CD14-positive monocyte (primary cell): ENCODE measurements around the gene UBE2J2. TPM values are rescaled to one million over a fixed set of nuclear protein-coding genes. Genes with fewer than 3 reads are reported as not detected.

Experiments
- DNase-seq, 3 donors: peaks; one replicate each; pipeline ENCODE4 v3.0.0-alpha.2; 2011 to 2022
- H2AFZ ChIP-seq: 2 replicates; pipeline ENCODE4 v1.6.0; 2012; ENCODE audit warnings: mild to moderate bottlenecking, low read depth, low read length, inconsistent platforms; ENCODE audit not compliant: insufficient read depth, poor library complexity, severe bottlenecking
- H3K27ac ChIP-seq, 2 donors: 1 replicate in 1 of 2; 2 replicates in 1 of 2; pipeline ENCODE4 v1.5.1; 2012 to 2013; ENCODE audit warnings: low read length in 2 of 2, control low read depth in 1 of 2, inconsistent platforms in 1 of 2, low read depth in 1 of 2, mild to moderate bottlenecking in 1 of 2
- H3K27me3 ChIP-seq, 2 donors: one replicate each; pipeline versions ENCODE4 v1.6.0 to v1.6.1; 2011 to 2013; ENCODE audit warnings: low read length in 2 of 2; ENCODE audit not compliant: control insufficient read depth in 2 of 2, insufficient read depth in 2 of 2
- H3K36me3 ChIP-seq, 2 donors: replicated peaks in 1 of 2; 1 replicate in 1 of 2; 2 replicates in 1 of 2; pipeline versions ENCODE4 v1.5.1 to v1.6.1; 2012 to 2013; ENCODE audit warnings: low read length in 2 of 2, control low read depth in 1 of 2, inconsistent platforms in 1 of 2, mild to moderate bottlenecking in 1 of 2; ENCODE audit not compliant: insufficient read depth in 2 of 2, control insufficient read depth in 1 of 2
- H3K4me1 ChIP-seq, 2 donors: 1 replicate in 1 of 2; 2 replicates in 1 of 2; pipeline versions ENCODE4 v1.5.1 to v1.6.1; 2012 to 2013; ENCODE audit warnings: low read length in 2 of 2, control low read depth in 1 of 2, inconsistent platforms in 1 of 2, mild to moderate bottlenecking in 1 of 2, moderate library complexity in 1 of 2; ENCODE audit not compliant: insufficient read depth in 2 of 2, control insufficient read depth in 1 of 2
- H3K4me2 ChIP-seq: replicated peaks from 2 replicates; pipeline ENCODE3; 2012; ENCODE audit warnings: low read length, moderate library complexity, mild to moderate bottlenecking; ENCODE audit not compliant: poor library complexity, severe bottlenecking; ENCODE audit errors: extremely low read depth
- H3K4me3 ChIP-seq, 3 experiments: fragments of 200-600 bp in 1 of 3; sonication (generic) in 1 of 3; replicated peaks in 1 of 3; 1 replicate in 2 of 3; 2 replicates in 1 of 3; pipeline ENCODE4 v1.5.1; 2011 to 2013; ENCODE audit warnings: low read length in 3 of 3, mild to moderate bottlenecking in 3 of 3, control low read depth in 2 of 3, low read depth in 2 of 3, inconsistent platforms in 1 of 3, moderate library complexity in 1 of 3
- H3K79me2 ChIP-seq: 2 replicates; pipeline ENCODE4 v1.6.0; 2012; ENCODE audit warnings: mild to moderate bottlenecking, control low read depth, inconsistent platforms, low read length, moderate library complexity; ENCODE audit not compliant: insufficient read depth
- H3K9ac ChIP-seq: 2 replicates; pipeline ENCODE4 v1.6.0; 2017; ENCODE audit warnings: low read length, mild to moderate bottlenecking; ENCODE audit not compliant: insufficient read depth, poor library complexity, severe bottlenecking
- H3K9me3 ChIP-seq, 2 donors: replicated peaks in 1 of 2; 1 replicate in 1 of 2; 2 replicates in 1 of 2; pipeline versions ENCODE4 v1.5.1 to v1.6.1; 2012 to 2013; ENCODE audit warnings: low read length in 2 of 2, control low read depth in 1 of 2; ENCODE audit not compliant: control insufficient read depth in 1 of 2, insufficient read depth in 1 of 2
- H4K20me1 ChIP-seq: 2 replicates; pipeline ENCODE4 v1.6.0; 2012; ENCODE audit warnings: mild to moderate bottlenecking, low read length, control low read depth, moderate library complexity; ENCODE audit not compliant: insufficient read depth
- H3K27ac Mint-ChIP-seq, 7 donors: one replicate each; pipeline ENCODE4 v1.8.0; 2020; ENCODE audit warnings: mild to moderate bottlenecking in 7 of 7, mixed read lengths in 7 of 7, moderate library complexity in 6 of 7, inconsistent platforms in 2 of 7
- H3K27me3 Mint-ChIP-seq, 3 donors: one replicate each; pipeline ENCODE4 v1.8.0; 2021 to 2022; ENCODE audit warnings: low read depth in 3 of 3, mild to moderate bottlenecking in 3 of 3, mixed read lengths in 3 of 3, moderate library complexity in 3 of 3, inconsistent platforms in 1 of 3
- H3K36me3 Mint-ChIP-seq, 2 donors: one replicate each; pipeline ENCODE4 v1.8.0; 2020; ENCODE audit warnings: mixed read lengths in 2 of 2, inconsistent platforms in 1 of 2, mild to moderate bottlenecking in 1 of 2
- H3K4me1 Mint-ChIP-seq: one replicate; pipeline ENCODE4 v1.8.0; 2020; ENCODE audit warnings: mild to moderate bottlenecking, mixed read lengths
- H3K4me3 Mint-ChIP-seq, 2 donors: one replicate each; pipeline ENCODE4 v1.8.0; 2020; ENCODE audit warnings: mild to moderate bottlenecking in 2 of 2, mixed read lengths in 2 of 2, moderate library complexity in 1 of 2
- H3K9me3 Mint-ChIP-seq, 7 donors: one replicate each; pipeline ENCODE4 v1.8.0; 2020 to 2022; ENCODE audit warnings: mixed read lengths in 7 of 7, mild to moderate bottlenecking in 6 of 7, moderate library complexity in 6 of 7, inconsistent platforms in 2 of 7
- CTCF ChIP-seq: fragments of 200-600 bp; IDR thresholded peaks from one replicate; pipeline ENCODE4 v1.8.0; 2022; ENCODE audit warnings: antibody characterized with exemption, mild to moderate bottlenecking
- WGBS: methylation state at CpG from one replicate; pipeline ENCODE4 v1.1.5; 2013; ENCODE audit warnings: missing lambda C conversion rate; ENCODE audit not compliant: insufficient coverage; 5-methylcytosine and 5-hydroxymethylcytosine counted together
- intact Hi-C, 2 donors: fragments of 100-400 bp; cut with micrococcal nuclease; formaldehyde crosslinking; loops; one replicate each; pipeline versions ENCODE4 v1.15.0 to v1.15.1; 2023
- polyA plus RNA-seq, 3 donors: library from polyadenylated mRNA; depleted of rRNA in 1 of 3; unstranded in 2 of 3; stranded (reverse) in 1 of 3; fragments of 300-500 nt in 2 of 3; fragments of >200 nt in 1 of 3; fragmentation: Illumina TruSeq in 2 of 3; gene quantifications; 1 replicate in 2 of 3; 2 replicates in 1 of 3; pipeline ENCODE4 v1.2.3, GENCODE V29; 2012 to 2021

UBE2J2 gene
- polyA plus RNA-seq, 3 donors: 36.5 to 83.2 (median 72.1) TPM

GRCh38 chr1:1223321-1223720 lies 50.3 kb downstream of the UBE2J2 start:
- Histone ChIP-seq H3K27me3 (no peaks in the 10 kb centered on the region), H4K20me1 (peaks cover 86% of the 10 kb centered on the region), H3K4me2 (no peak overlapping the region), H2AFZ (no peak overlapping the region), H3K4me1 (no peaks in the 10 kb centered on the region), H3K27ac (no peak overlapping the region), H3K9ac (no peak overlapping the region), H3K79me2 (peaks cover 41% of the 10 kb centered on the region), H3K9me3 (no peaks in the 10 kb centered on the region), H3K4me3 (no peak overlapping the region), H3K36me3 (peaks cover 88 to 99% of the 10 kb centered on the region in 2 donors)
- no peak for TF ChIP-seq CTCF
- H3K4me1 Mint-ChIP-seq: no peaks in the 10 kb centered on the region
- H3K36me3 Mint-ChIP-seq: peaks cover 63 to 85% of the 10 kb centered on the region in 2 donors
- no peaks in the 10 kb centered on the region for H3K27me3 Mint-ChIP-seq
- no peak for DNase-seq
- peaks cover 0 to 2% (median 0%) of the 10 kb centered on the region in 7 donors for H3K9me3 Mint-ChIP-seq
- no peak overlapping the region for H3K4me3 Mint-ChIP-seq
- intact Hi-C loops: no loop called here
- over 99% methylated on average over 13 of the region's 15 CpGs for WGBS
- H3K27ac Mint-ChIP-seq: peak overlapping the region in 1 of 7 donors; percentile 32

GRCh38 chr1:1222575-1223225 lies 51.0 kb downstream of the UBE2J2 start:
- no peaks in the 10 kb centered on the region for H3K4me1 ChIP-seq
- no peak overlapping the region for H3K4me3 ChIP-seq
- no peaks in the 10 kb centered on the region for H3K27me3 Mint-ChIP-seq
- peaks cover 67 to 87% of the 10 kb centered on the region in 2 donors for H3K36me3 Mint-ChIP-seq
- H3K27ac ChIP-seq: no peak overlapping the region
- no peak overlapping the region for H2AFZ ChIP-seq
- H3K27me3 ChIP-seq: no peaks in the 10 kb centered on the region
- peaks cover 35% of the 10 kb centered on the region for H3K79me2 ChIP-seq
- H3K36me3 ChIP-seq: peaks cover 88 to 99% of the 10 kb centered on the region in 2 donors
- H3K4me1 Mint-ChIP-seq: no peaks in the 10 kb centered on the region
- H4K20me1 ChIP-seq: peaks cover 86% of the 10 kb centered on the region
- TF ChIP-seq CTCF: no peak
- no peaks in the 10 kb centered on the region for H3K9me3 ChIP-seq
- peaks cover 0 to 2% (median 0%) of the 10 kb centered on the region in 7 donors for H3K9me3 Mint-ChIP-seq
- H3K27ac Mint-ChIP-seq: peak overlapping the region in 3 of 7 donors; percentile 1 to 57 (median 32)
- no peak overlapping the region for H3K4me2 ChIP-seq
- 95% methylated on average over 43 of the region's 44 CpGs for WGBS
- no peak overlapping the region for H3K9ac ChIP-seq
- no peak for DNase-seq
- intact Hi-C loops: no loop called here
- H3K4me3 Mint-ChIP-seq: peak overlapping the region in 1 of 2 donors; percentile 18
